Cardiac fibroblast (primary cell): ENCODE measurements around the gene ARMC7.

Experiments
- DNase-seq, 2 donors: peaks; one replicate each; pipeline versions ENCODE4 v3.0.0 to v3.0.0-alpha.2; 2010; ENCODE audit warnings: low read depth in 2 of 2
- H3K4me3 ChIP-seq, 2 donors: replicated peaks in 1 of 2; 1 replicate in 1 of 2; 2 replicates in 1 of 2; pipeline ENCODE4 v1.5.1; 2011; ENCODE audit warnings: low read depth in 2 of 2, low read length in 2 of 2, mild to moderate bottlenecking in 2 of 2, moderate library complexity in 1 of 2
- CTCF ChIP-seq: IDR thresholded peaks from one replicate; pipeline ENCODE4 v1.5.1; 2011; ENCODE audit warnings: low read depth, mild to moderate bottlenecking, low read length, inconsistent platforms

The ARMC7 gene

DNA sequence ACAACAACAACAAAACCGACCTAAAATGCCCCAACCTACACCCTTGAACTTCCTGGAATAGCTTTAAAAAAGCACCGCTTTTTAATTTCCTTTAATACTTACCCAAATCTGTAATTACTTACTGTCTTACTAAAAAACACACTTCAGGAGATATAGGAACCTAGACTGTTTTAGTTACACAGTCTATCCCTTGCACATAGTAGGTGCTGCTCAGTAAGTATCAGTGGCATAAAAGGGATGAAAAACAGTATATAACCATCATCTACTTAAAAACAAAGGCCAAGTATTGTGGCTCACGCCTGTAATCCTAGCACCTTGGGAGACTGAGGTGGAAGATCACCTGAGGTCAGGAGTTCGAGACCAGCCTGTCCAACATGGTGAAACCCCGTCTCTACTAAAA is 66.9 kb downstream of the ARMC7 start:
- TF ChIP-seq CTCF, result no peak
- no peak overlapping the region for H3K4me3 ChIP-seq
- no peak for DNase-seq

GRCh38 chr17:75178453-75178852 is 68.7 kb downstream of the ARMC7 start:
- no peak for DNase-seq
- no peak for TF ChIP-seq CTCF
- H3K4me3 ChIP-seq, result no peak overlapping the region
